Coronary artery (tissue), 2 donors: ENCODE results near the gene KCTD15.

Source experiments
- DNase-seq: peaks from one replicate; pipeline ENCODE4 v3.0.0-alpha.2; 2017; ENCODE audit warnings: low spot score
- H3K27ac ChIP-seq, 2 donors: fragments of 200-600 bp; sonication (generic); one replicate each; pipeline ENCODE4 v1.5.1; 2016 to 2019
- H3K4me3 ChIP-seq: fragments of 200-600 bp; sonication (generic); 2 replicates; pipeline ENCODE4 v1.5.1; 2016; ENCODE audit warnings: mild to moderate bottlenecking, moderate library complexity
- TF ChIP-seq, protein P1 (sequence below): fragments of 200-600 bp; sonication (generic); IDR thresholded peaks from one replicate; pipeline ENCODE4 v1.5.1; 2019; ENCODE audit warnings: antibody characterized with exemption

KCTD15 gene

DNA sequence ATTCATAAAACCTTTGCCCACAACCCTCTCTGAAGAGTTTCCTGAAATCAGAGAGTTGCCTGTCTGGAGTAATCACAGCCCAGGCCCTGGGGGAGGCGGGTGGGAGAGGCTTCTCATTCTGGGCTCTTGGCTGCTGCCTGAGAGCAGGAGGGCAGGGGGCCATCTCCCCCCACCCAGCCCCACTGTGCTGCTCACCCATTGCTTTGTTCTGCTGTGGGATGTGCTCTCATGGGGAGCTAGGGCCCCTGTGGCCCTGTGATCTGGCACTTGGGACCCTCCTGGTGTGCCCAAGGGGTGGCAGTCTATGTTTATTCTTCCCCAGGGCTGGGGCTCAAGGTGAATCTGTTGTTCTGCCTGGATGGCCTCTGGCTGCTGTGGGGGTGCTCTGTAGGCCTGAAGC, 6.1 kb downstream of the KCTD15 start:
- TF ChIP-seq, protein P1, sequence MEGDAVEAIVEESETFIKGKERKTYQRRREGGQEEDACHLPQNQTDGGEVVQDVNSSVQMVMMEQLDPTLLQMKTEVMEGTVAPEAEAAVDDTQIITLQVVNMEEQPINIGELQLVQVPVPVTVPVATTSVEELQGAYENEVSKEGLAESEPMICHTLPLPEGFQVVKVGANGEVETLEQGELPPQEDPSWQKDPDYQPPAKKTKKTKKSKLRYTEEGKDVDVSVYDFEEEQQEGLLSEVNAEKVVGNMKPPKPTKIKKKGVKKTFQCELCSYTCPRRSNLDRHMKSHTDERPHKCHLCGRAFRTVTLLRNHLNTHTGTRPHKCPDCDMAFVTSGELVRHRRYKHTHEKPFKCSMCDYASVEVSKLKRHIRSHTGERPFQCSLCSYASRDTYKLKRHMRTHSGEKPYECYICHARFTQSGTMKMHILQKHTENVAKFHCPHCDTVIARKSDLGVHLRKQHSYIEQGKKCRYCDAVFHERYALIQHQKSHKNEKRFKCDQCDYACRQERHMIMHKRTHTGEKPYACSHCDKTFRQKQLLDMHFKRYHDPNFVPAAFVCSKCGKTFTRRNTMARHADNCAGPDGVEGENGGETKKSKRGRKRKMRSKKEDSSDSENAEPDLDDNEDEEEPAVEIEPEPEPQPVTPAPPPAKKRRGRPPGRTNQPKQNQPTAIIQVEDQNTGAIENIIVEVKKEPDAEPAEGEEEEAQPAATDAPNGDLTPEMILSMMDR, result no peak
- H3K27ac ChIP-seq, result peak overlapping the region in 1 of 2 donors; percentile 84
- H3K4me3 ChIP-seq, result no peak overlapping the region
- no peak for DNase-seq

DNA sequence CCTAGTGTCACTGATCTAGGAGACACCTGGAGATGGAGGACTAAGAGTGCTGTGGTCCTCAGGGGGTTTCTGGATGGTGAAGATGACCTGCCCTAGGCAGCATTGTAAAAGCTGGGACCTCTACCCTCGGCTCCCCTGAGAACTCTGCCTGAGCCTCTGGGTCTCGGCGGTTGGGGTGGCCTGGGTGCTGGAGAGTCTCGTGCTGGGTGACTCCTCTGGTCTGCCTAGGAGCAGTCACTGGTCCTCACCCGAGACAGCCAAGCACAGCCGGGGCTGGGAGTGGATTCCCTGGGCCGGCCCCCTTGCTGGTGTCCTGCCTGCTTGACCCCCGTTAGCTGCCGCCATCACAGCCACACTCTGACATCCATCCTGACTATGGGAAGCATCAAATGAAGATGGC, 6.7 kb downstream of the KCTD15 start:
- no peak for DNase-seq
- Histone ChIP-seq H3K27ac (peak overlapping the region; percentile 19 to 84), H3K4me3 (no peak overlapping the region)
- TF ChIP-seq, protein P1, result no peak

DNA sequence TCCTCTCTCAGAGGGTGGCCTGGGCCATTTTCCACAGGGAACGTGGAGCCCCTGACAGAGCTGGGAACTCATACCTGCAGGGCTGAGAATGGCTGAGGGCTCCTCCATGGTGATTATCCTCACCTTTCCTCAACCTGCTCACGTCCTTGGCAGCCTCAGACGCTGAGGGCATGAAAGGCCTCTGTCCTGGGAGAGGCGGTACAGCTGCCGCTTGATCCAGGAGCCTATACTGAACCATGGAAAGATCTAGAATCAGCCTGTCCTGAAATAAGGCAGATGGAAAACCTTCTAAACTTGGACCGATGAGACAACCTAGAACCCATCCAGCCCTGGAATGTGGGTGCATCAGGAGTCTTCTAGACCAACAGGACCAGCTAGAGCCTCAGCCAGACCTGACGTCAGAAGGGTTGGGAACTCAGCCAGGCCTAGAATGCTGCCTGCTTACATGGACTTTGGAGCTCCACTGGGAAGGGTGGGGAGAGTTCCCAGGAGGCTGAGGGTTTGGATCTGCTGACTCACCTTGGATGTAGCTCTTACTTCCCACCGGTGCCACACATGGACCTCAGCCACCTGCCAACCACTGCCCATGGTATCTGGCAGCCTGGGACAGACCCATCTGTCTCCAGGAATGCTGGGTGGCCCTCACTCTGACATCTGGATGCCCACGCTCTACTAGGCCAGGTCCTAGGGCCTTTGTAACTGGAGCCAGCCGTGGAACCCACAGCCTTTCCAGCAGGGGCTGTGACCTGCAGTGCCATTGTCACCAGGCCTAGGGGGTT, 7.5 kb downstream of the KCTD15 start:
- TF ChIP-seq, protein P1, result no peak
- H3K4me3 ChIP-seq, result no peak overlapping the region
- peak; percentile 89 for DNase-seq
- H3K27ac ChIP-seq, result peak overlapping the region; percentile 50 to 84

DNA sequence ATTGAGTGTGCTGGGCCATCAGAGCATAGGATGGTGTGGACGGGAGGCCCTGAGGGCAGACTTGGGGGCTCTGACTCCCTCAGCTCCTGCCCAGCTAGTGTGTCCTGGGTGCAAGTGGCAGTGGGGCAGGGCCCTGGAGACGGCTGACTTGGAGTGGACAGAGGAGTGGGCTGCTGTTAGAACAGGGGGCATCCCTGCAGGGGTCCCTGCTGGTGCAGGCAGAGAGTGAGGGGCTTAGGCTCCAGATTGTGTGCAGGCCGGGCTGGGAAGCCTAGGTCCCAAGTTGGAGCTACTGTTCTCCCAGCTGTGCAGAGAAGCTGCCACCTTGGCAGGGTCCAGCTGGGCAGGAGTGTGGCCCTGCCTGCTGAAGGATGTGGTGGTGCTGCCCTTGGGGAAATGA, 8.6 kb downstream of the KCTD15 start:
- DNase-seq, result no peak
- TF ChIP-seq, protein P1, result no peak
- H3K4me3 ChIP-seq, result no peak overlapping the region
- peak overlapping the region in 1 of 2 donors; percentile 84 for H3K27ac ChIP-seq

DNA sequence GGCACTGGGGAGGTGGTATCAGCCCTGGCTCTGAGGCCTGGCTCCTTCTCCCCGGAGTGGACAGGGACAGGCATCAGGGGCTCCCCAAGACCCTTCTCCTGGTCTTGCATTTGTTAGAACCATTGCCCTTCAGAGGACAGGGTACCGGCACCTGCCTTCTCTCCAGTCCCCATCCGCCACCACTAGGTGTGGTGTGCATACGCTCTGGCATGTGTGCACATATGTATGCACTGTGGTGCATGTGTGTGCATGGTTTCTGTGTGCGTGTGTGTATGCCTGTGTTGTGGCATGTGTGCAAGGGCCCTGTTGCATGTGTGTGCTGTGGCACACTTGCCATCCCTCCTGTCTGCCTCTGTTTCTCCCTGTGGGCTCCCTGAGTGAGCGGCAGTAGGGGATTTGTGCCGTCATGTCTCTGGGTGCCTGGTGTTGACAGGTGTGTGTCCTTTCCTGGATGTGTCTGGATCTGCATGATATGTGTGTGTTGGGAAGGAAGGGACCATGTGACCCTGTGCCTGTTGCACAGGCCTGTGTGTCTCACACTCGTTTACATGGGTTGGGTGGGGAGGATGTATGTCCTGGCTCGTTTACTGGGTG, 9.3 kb downstream of the KCTD15 start:
- TF ChIP-seq, protein P1, result no peak
- Histone ChIP-seq H3K27ac (no peak overlapping the region), H3K4me3 (no peak overlapping the region)
- no peak for DNase-seq

DNA sequence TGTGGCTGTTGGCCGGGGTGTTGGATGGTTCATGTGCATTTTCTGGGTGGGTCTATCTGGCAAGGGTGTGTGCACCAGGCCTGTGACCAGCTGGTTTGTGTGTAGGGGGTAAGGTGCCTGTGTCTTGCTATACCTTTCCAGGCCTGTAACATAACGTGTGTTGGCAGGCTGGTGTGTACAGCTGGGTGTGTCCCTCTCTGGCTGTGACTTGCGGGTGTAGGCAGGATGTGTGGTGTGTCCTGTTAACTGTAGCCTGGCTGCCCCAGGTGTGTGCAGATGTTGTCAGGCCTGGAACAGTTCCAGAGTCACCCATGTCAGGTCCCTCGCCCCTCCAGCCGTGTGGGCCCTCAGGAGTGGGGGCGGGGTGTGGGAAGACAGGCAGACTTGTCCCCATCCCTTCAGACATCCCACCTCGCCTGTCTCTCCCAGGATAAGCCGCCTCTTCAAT, 9.8 kb downstream of the KCTD15 start:
- TF ChIP-seq, protein P1, result no peak
- Histone ChIP-seq H3K27ac (no peak overlapping the region), H3K4me3 (no peak overlapping the region)
- peak; percentile 62 for DNase-seq

DNA sequence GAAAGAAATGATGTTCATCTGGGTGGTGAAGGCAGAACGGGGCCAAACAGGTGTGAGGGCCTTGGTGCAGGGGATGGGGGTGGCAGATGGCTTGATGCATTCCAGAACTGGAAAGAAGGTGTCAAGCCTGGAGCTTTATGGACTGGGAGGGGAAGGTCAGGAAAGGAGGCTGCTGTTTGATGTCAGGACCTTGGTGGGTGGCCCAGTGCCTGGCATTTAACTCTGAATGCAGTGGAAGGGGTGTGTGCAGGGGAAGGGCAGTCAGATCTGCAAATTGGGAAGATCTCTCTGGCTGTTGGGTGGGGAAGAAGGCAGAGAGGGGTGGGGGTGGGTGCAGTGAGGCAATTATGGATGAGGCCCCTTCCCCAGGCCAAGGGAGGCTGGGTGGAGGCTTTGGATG, 11.7 kb downstream of the KCTD15 start:
- DNase-seq, result no peak
- Histone ChIP-seq H3K4me3 (no peak overlapping the region), H3K27ac (no peak overlapping the region)
- TF ChIP-seq, protein P1, result no peak
